ENCODE data around the gene ITPR2.

DNA sequence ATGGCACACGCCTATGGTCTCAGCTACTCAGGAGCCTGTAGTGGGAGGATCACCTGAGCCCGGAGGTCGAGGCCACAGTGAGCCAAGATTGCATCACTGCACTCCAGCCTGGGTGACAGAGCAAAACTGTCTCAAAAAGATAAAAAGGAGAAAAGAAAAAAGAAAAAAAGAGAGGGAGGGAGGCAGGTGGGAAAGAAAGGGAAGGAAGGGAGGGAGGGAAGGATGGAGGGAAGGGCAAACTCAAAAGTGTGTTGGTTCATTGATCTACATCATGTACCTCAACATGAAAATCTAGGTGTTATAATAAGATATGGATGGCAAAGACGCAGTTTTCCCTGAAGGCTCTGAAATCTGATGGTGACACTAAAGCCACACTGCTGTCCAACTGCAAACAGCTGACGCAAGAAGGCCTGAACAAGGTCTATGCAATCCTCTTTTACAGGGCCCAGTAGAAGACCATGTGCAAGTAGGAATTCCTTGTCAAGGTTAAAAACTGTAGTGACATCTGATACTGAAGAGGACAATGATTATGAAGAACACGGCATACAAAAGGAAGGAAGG, 143.6 kb downstream of the ITPR2 start:
- TF ChIP-seq POLR2A (IDR thresholded peaks at IDR 0.05) (no peak), EP300 (IDR thresholded peaks at IDR 0.05) (no peak)
- TF ChIP-seq, protein P1, sequence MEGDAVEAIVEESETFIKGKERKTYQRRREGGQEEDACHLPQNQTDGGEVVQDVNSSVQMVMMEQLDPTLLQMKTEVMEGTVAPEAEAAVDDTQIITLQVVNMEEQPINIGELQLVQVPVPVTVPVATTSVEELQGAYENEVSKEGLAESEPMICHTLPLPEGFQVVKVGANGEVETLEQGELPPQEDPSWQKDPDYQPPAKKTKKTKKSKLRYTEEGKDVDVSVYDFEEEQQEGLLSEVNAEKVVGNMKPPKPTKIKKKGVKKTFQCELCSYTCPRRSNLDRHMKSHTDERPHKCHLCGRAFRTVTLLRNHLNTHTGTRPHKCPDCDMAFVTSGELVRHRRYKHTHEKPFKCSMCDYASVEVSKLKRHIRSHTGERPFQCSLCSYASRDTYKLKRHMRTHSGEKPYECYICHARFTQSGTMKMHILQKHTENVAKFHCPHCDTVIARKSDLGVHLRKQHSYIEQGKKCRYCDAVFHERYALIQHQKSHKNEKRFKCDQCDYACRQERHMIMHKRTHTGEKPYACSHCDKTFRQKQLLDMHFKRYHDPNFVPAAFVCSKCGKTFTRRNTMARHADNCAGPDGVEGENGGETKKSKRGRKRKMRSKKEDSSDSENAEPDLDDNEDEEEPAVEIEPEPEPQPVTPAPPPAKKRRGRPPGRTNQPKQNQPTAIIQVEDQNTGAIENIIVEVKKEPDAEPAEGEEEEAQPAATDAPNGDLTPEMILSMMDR (IDR thresholded peaks at IDR 0.05), result no peak

All from tibial nerve (tissue), 4 donors.